Endodermal cell (in vitro differentiated cells): Measurements from ENCODE around the gene ITGA8. TPM values are rescaled to one million over a fixed set of nuclear protein-coding genes. Genes with fewer than 3 reads are reported as not detected.

Experiments
- DNase-seq: peaks from one replicate; pipeline ENCODE4 v3.0.0-alpha.2; 2017
- H3K27ac ChIP-seq: 2 replicates; pipeline ENCODE4 v1.5.1; 2013; ENCODE audit warnings: mild to moderate bottlenecking, low read depth, low read length, moderate library complexity
- H3K27me3 ChIP-seq: 2 replicates; pipeline ENCODE4 v1.6.1; 2013; ENCODE audit warnings: mild to moderate bottlenecking, low read length, moderate library complexity; ENCODE audit not compliant: insufficient read depth, control insufficient read depth, poor library complexity, severe bottlenecking
- H3K36me3 ChIP-seq: 2 replicates; pipeline ENCODE4 v1.7.0; 2013; ENCODE audit warnings: mild to moderate bottlenecking, low read length, moderate library complexity; ENCODE audit not compliant: control insufficient read depth, insufficient read depth
- H3K4me1 ChIP-seq: one replicate; pipeline ENCODE4 v1.7.0; 2013; ENCODE audit warnings: low read length; ENCODE audit not compliant: control insufficient read depth, insufficient read depth
- H3K4me3 ChIP-seq: 2 replicates; pipeline ENCODE4 v1.5.1; 2013; ENCODE audit warnings: mild to moderate bottlenecking, low read length, moderate library complexity
- H3K9ac ChIP-seq: 2 replicates; pipeline ENCODE4 v1.6.1; 2013; ENCODE audit warnings: mild to moderate bottlenecking, low read length, moderate library complexity; ENCODE audit not compliant: poor library complexity, severe bottlenecking; ENCODE audit errors: extremely low read depth
- H3K9me3 ChIP-seq: 2 replicates; pipeline ENCODE4 v1.6.1; 2013; ENCODE audit warnings: mild to moderate bottlenecking, low read length, moderate library complexity; ENCODE audit not compliant: control insufficient read depth
- H3K27ac Mint-ChIP-seq: 2 replicates; pipeline ENCODE4 v1.8.0; 2020; ENCODE audit warnings: mixed read lengths
- H3K27me3 Mint-ChIP-seq: 2 replicates; pipeline ENCODE4 v1.8.0; 2021; ENCODE audit warnings: mild to moderate bottlenecking, mixed read lengths; ENCODE audit not compliant: insufficient read depth
- H3K36me3 Mint-ChIP-seq: 2 replicates; pipeline ENCODE4 v1.8.0; 2020; ENCODE audit warnings: low read depth, mixed read lengths
- H3K4me1 Mint-ChIP-seq: 2 replicates; pipeline ENCODE4 v1.8.0; 2020; ENCODE audit warnings: mixed read lengths
- H3K4me3 Mint-ChIP-seq: 2 replicates; pipeline ENCODE4 v1.8.0; 2020; ENCODE audit warnings: mild to moderate bottlenecking, moderate library complexity, mixed read lengths
- H3K9me3 Mint-ChIP-seq: 2 replicates; pipeline ENCODE4 v1.8.0; 2020; ENCODE audit warnings: mild to moderate bottlenecking, mixed read lengths
- WGBS, 2 experiments: methylation state at CpG; one replicate each; pipeline versions ENCODE4 v1.1.5 to v1.1.7; 2013; ENCODE audit warnings: missing lambda C conversion rate in 2 of 2, mixed read lengths in 1 of 2; ENCODE audit not compliant: insufficient coverage in 1 of 2, insufficient read length in 1 of 2; 5-methylcytosine and 5-hydroxymethylcytosine counted together
- total RNA-seq, 2 donors: library from RNA; stranded (reverse); fragmentation: NEBNext Ultra II Directional in 1 of 2; extraction: Animal tissue kit (Norgen Biotek cat#: 25700) in 1 of 2; gene quantifications; 2 replicates in 1 of 2; 3 replicates in 1 of 2; pipeline ENCODE4 v1.2.1, GENCODE V29; 2021
- TF ChIP-seq, protein P1 (sequence below): fragments of 200-600 bp; sonication (generic); conservative IDR thresholded peaks from 2 replicates; pipeline ENCODE4 v1.5.0; 2021; ENCODE audit warnings: antibody characterized with exemption, mild to moderate bottlenecking

ITGA8 gene
- total RNA-seq, 2 donors from 2014 or later = 0.24 to 0.40 TPM

DNA sequence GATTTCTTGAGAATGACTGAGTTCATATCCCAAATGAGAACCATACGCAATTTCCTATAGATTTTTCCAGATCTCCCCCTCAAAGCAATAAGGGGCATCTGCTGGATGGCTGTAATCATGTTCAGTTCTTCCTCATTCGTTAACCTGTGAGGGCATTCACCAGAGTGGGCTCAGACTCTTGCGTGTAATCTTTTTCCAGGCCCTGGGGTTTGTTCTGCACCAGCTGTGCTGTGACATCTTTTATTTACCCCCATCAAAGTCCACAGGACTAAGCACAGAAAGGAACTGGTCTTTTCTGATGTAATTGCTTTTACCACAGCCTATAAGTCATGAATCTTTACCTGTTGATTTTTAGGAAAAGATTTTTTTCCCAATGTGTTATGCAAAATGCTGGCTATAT, 27.9 kb upstream of the ITGA8 start:
- peaks cover 11% of the 10 kb centered on the region for H3K4me1 Mint-ChIP-seq
- H3K27ac ChIP-seq = no peak overlapping the region
- H3K9me3 ChIP-seq = no peaks in the 10 kb centered on the region
- H3K27me3 ChIP-seq = no peaks in the 10 kb centered on the region
- H3K9ac ChIP-seq = no peak overlapping the region
- H3K4me3 Mint-ChIP-seq = no peak overlapping the region
- no peak for DNase-seq
- H3K4me1 ChIP-seq = peaks cover 3% of the 10 kb centered on the region
- H3K27me3 Mint-ChIP-seq = no peaks in the 10 kb centered on the region
- H3K9me3 Mint-ChIP-seq = no peaks in the 10 kb centered on the region
- no peaks in the 10 kb centered on the region for H3K36me3 ChIP-seq
- 95 to 100% methylated on average over 2 to 3 of the region's 3 CpGs for WGBS, 2 experiments
- TF ChIP-seq, protein P1, sequence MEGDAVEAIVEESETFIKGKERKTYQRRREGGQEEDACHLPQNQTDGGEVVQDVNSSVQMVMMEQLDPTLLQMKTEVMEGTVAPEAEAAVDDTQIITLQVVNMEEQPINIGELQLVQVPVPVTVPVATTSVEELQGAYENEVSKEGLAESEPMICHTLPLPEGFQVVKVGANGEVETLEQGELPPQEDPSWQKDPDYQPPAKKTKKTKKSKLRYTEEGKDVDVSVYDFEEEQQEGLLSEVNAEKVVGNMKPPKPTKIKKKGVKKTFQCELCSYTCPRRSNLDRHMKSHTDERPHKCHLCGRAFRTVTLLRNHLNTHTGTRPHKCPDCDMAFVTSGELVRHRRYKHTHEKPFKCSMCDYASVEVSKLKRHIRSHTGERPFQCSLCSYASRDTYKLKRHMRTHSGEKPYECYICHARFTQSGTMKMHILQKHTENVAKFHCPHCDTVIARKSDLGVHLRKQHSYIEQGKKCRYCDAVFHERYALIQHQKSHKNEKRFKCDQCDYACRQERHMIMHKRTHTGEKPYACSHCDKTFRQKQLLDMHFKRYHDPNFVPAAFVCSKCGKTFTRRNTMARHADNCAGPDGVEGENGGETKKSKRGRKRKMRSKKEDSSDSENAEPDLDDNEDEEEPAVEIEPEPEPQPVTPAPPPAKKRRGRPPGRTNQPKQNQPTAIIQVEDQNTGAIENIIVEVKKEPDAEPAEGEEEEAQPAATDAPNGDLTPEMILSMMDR = no peak
- H3K4me3 ChIP-seq = no peak overlapping the region
- no peaks in the 10 kb centered on the region for H3K36me3 Mint-ChIP-seq
- no peak overlapping the region for H3K27ac Mint-ChIP-seq

DNA sequence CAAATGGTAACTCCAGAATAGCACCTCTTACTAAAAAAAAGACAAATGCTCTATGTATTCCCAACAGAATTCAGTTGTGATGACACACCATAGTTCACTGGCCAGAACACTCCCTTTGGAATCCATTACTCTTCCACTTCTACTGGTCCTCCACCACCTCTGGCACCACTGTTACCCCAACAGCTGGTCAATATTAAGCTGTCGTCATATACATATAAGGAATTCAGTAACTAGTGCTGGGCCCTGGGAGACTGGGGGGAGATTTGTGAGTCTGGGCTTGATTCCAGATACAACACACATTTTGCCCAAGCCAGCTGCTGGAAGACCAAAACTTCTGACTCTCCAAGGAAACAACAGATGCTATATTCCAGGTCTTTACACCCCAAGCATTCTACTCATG, 26.0 kb upstream of the ITGA8 start:
- 78% methylated on average over 1 of the region's 1 CpG; no CpG with 5 or more reads in 1 of the 2 experiments for WGBS, 2 experiments
- no peak for DNase-seq
- no peaks in the 10 kb centered on the region for H3K9me3 Mint-ChIP-seq

DNA sequence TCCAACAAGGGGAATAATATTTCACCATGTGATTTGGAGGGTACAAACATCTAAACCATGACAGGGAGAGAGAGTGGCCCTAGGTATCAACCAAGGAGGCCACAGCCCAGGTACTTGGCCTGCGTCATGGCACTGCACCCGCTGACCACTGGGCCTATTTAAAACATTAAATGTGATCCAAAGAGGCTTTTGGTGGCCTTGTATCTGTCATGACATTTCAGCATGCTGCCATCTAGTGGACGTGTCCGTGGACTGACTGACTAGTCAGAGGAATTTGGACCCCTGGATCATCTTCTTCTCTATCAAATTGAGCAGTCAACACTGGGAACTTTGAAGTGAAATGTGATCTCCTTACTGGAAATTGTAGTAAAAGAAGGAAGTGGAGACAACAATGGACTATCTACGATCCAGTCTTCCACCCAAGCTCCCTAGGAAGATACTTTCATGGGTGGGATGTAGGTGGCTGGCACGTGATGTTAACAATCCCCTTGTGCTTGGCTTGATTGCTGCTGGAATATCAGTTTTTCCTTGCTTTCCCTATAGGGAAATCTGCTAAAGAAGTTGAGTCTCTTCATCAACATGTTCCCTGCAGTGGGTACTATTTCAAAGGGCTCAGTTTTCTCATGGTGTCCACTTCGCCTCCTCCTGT, 24.6 kb upstream of the ITGA8 start:
- DNase-seq = peak; percentile 91
- Histone ChIP-seq H3K4me3 (no peak overlapping the region), H3K4me1 (peaks cover 3% of the 10 kb centered on the region), H3K9ac (no peak overlapping the region), H3K27ac (no peak overlapping the region), H3K9me3 (no peaks in the 10 kb centered on the region), H3K36me3 (no peaks in the 10 kb centered on the region), H3K27me3 (no peaks in the 10 kb centered on the region)
- Mint-ChIP-seq H3K4me1 (peaks cover 11% of the 10 kb centered on the region), H3K9me3 (no peaks in the 10 kb centered on the region), H3K27me3 (no peaks in the 10 kb centered on the region), H3K36me3 (no peaks in the 10 kb centered on the region), H3K4me3 (no peak overlapping the region), H3K27ac (no peak overlapping the region)
- WGBS, 2 experiments = 43 to 47% methylated on average over 6 to 7 of the region's 7 CpGs
- TF ChIP-seq, protein P1 = peak; percentile 90

More for the DNA sequence above, 26.0 kb upstream of the ITGA8 start:
- no peak overlapping the region for H3K9ac ChIP-seq
- Mint-ChIP-seq H3K27ac (no peak overlapping the region), H3K27me3 (no peaks in the 10 kb centered on the region), H3K4me3 (no peak overlapping the region), H3K36me3 (no peaks in the 10 kb centered on the region), H3K4me1 (peaks cover 11% of the 10 kb centered on the region)
- H3K4me3 ChIP-seq = no peak overlapping the region
- H3K27ac ChIP-seq = no peak overlapping the region
- no peaks in the 10 kb centered on the region for H3K36me3 ChIP-seq
- no peaks in the 10 kb centered on the region for H3K9me3 ChIP-seq
- TF ChIP-seq, protein P1 = no peak
- no peaks in the 10 kb centered on the region for H3K27me3 ChIP-seq
- peaks cover 3% of the 10 kb centered on the region for H3K4me1 ChIP-seq
